ENCODE results near the gene RABGGTA.

- TF ChIP-seq CTCF (IDR thresholded peaks at IDR 0.05; ENCODE audit: low read length) (no peak), EZH2 (IDR thresholded peaks at IDR 0.05; ENCODE audit: borderline replicate concordance, low read length) (no peak)
Observed at GRCh38 chr14:24274101-24274543, 2.7 kb upstream of the RABGGTA start.

All from OCI-LY1 (cell line).